Stimulated activated CD4-positive, alpha-beta T cell treated with anti-CD3 and anti-CD28 coated beads, Interleukin-15, amount 100 ng/mL, for 1 hour (primary cell): ENCODE measurements around the gene APBA2.

Experiments used
- DNase-seq, 2 donors: peaks; one replicate each; pipeline ENCODE4 v3.0.0-alpha.2; 2020; ENCODE audit warnings: low read depth in 1 of 2, low spot score in 1 of 2

The APBA2 gene

GRCh38 chr15:28955160-28955992 is 69.6 kb downstream of the APBA2 start:
- DNase-seq: no peak

- no peak for DNase-seq
These were observed 70.2 kb downstream of the APBA2 start for GRCh38 chr15:28955993-28956421.

GRCh38 chr15:28956491-28956890 is 70.7 kb downstream of the APBA2 start:
- DNase-seq: no peak

- DNase-seq: no peak
These were observed 72.1 kb downstream of the APBA2 start for GRCh38 chr15:28957606-28958498.

GRCh38 chr15:28959326-28959725 is 73.6 kb downstream of the APBA2 start:
- no peak for DNase-seq

GRCh38 chr15:28960979-28961378 is 75.2 kb downstream of the APBA2 start:
- no peak for DNase-seq

- no peak for DNase-seq
These were observed 75.6 kb downstream of the APBA2 start for GRCh38 chr15:28961391-28961790.

GRCh38 chr15:28962851-28963710 is 77.3 kb downstream of the APBA2 start:
- DNase-seq: no peak

- DNase-seq: no peak
These were observed 77.9 kb downstream of the APBA2 start for GRCh38 chr15:28963711-28964081.

GRCh38 chr15:28964098-28964497 is 78.3 kb downstream of the APBA2 start:
- DNase-seq: no peak

- DNase-seq: no peak
These were observed 81.3 kb downstream of the APBA2 start for GRCh38 chr15:28967066-28967465.

GRCh38 chr15:28967990-28968389 is 82.2 kb downstream of the APBA2 start:
- no peak for DNase-seq

- no peak for DNase-seq
These were observed 83.8 kb downstream of the APBA2 start for GRCh38 chr15:28969511-28970085.

- no peak for DNase-seq
These were observed 88.4 kb downstream of the APBA2 start for GRCh38 chr15:28974142-28974541.

- DNase-seq: peak; percentile 32 to 36
These were observed 90.0 kb downstream of the APBA2 start for GRCh38 chr15:28975766-28976179.

GRCh38 chr15:28977377-28978010 is 91.7 kb downstream of the APBA2 start:
- DNase-seq: no peak

- DNase-seq: no peak
These were observed 92.2 kb downstream of the APBA2 start for GRCh38 chr15:28978011-28978378.

GRCh38 chr15:28978661-28979060 is 92.9 kb downstream of the APBA2 start:
- no peak for DNase-seq

GRCh38 chr15:28979208-28979841 is 93.6 kb downstream of the APBA2 start:
- DNase-seq: no peak
